OCI-LY3 (cell line): Measurements from ENCODE around the gene TTLL11.

ENCODE experiments used
- H2AFZ ChIP-seq: fragments of 200-600, 300-600 bp; shearing (Covaris generic); 2 replicates; pipeline ENCODE4 v1.6.0; 2014; ENCODE audit warnings: antibody characterized with exemption, low read depth, low read length
- H3K27ac ChIP-seq: fragments of 200-600, 300-600 bp; sonication (generic); 2 replicates; pipeline ENCODE4 v1.5.1; 2014; ENCODE audit warnings: mild to moderate bottlenecking, low read length, moderate library complexity, mixed read lengths
- H3K27me3 ChIP-seq: fragments of 200-600, 300-600 bp; sonication (generic); 2 replicates; pipeline ENCODE4 v1.6.1; 2014; ENCODE audit warnings: low read depth, low read length, mixed read lengths
- H3K36me3 ChIP-seq: fragments of 200-600, 300-600 bp; sonication (generic); replicated peaks from 2 replicates; pipeline ENCODE3; 2014; ENCODE audit warnings: low read depth, low read length, mixed read lengths
- H3K4me1 ChIP-seq: fragments of 300-600, 200-600 bp; sonication (generic); 2 replicates; pipeline ENCODE4 v1.6.1; 2014; ENCODE audit warnings: low read length, mixed read lengths
- H3K4me2 ChIP-seq: fragments of 200-600, 300-600 bp; sonication (generic); 2 replicates; pipeline ENCODE4 v1.6.1; 2014; ENCODE audit warnings: low read length, mixed read lengths
- H3K4me3 ChIP-seq: fragments of 300-600, 200-600 bp; sonication (generic); 2 replicates; pipeline ENCODE4 v1.5.1; 2014; ENCODE audit warnings: antibody characterized with exemption, mild to moderate bottlenecking, low read length, moderate library complexity
- H3K79me2 ChIP-seq: fragments of 300-600, 200-600 bp; shearing (Covaris generic); 2 replicates; pipeline ENCODE4 v1.6.1; 2014; ENCODE audit warnings: mild to moderate bottlenecking, low read length, mixed read lengths
- H3K9ac ChIP-seq: fragments of 300-600, 200-600 bp; shearing (Covaris generic); 2 replicates; pipeline ENCODE4 v1.6.0; 2014; ENCODE audit warnings: mild to moderate bottlenecking, low read length, moderate library complexity
- H3K9me3 ChIP-seq: fragments of 200-600, 300-600 bp; shearing (Covaris generic); 2 replicates; pipeline ENCODE4 v1.6.1; 2014; ENCODE audit warnings: low read length, mixed read lengths; ENCODE audit not compliant: insufficient read depth
- H4K20me1 ChIP-seq: fragments of 200-600, 300-600 bp; sonication (generic); 2 replicates; pipeline ENCODE4 v1.6.1; 2016; ENCODE audit warnings: low read length, mixed read lengths; ENCODE audit not compliant: insufficient read depth
- EZH2phosphoT487 ChIP-seq: fragments of 200-600 bp; shearing (Covaris generic); IDR thresholded peaks from 2 replicates; pipeline ENCODE4 v1.6.1; 2018; ENCODE audit warnings: antibody characterized with exemption, mixed run types, low read depth
- TF ChIP-seq, protein P1 (sequence below): fragments of 200-600, 300-600 bp; sonication (generic); IDR thresholded peaks from 2 replicates; pipeline ENCODE4 v1.5.1; 2014; ENCODE audit warnings: antibody characterized with exemption, low read length, low read depth

TTLL11 gene

DNA sequence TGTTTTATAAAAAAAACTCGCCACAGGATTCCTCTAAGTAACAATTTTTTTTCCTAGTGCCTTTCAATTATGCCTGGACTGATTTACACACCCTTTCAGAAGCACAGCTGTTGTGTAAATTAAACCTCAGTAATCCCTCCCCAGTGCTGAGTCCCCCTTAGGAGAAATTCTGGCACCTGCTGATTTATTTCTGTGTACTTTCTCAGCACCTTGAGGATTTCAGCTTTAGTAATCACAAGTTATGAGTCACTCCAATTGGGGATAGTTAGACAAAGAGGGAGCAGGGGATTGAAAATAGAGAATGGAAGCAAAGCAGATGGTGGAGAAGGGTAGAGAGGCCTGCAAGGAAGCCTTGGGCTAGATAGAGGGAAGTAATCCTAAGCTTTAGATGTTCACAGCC is 171.7 kb downstream of the TTLL11 start:
- H3K4me3 ChIP-seq: no peak overlapping the region
- no peaks in the 10 kb centered on the region for H4K20me1 ChIP-seq
- no peak for TF ChIP-seq EZH2phosphoT487
- TF ChIP-seq, protein P1, sequence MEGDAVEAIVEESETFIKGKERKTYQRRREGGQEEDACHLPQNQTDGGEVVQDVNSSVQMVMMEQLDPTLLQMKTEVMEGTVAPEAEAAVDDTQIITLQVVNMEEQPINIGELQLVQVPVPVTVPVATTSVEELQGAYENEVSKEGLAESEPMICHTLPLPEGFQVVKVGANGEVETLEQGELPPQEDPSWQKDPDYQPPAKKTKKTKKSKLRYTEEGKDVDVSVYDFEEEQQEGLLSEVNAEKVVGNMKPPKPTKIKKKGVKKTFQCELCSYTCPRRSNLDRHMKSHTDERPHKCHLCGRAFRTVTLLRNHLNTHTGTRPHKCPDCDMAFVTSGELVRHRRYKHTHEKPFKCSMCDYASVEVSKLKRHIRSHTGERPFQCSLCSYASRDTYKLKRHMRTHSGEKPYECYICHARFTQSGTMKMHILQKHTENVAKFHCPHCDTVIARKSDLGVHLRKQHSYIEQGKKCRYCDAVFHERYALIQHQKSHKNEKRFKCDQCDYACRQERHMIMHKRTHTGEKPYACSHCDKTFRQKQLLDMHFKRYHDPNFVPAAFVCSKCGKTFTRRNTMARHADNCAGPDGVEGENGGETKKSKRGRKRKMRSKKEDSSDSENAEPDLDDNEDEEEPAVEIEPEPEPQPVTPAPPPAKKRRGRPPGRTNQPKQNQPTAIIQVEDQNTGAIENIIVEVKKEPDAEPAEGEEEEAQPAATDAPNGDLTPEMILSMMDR: no peak
- no peak overlapping the region for H2AFZ ChIP-seq
- H3K27me3 ChIP-seq: no peaks in the 10 kb centered on the region
- no peak overlapping the region for H3K27ac ChIP-seq
- H3K4me2 ChIP-seq: peak overlapping the region; percentile 38; the same call in 1 of the 2 replicates
- no peaks in the 10 kb centered on the region for H3K9me3 ChIP-seq
- H3K36me3 ChIP-seq: no peaks in the 10 kb centered on the region
- H3K79me2 ChIP-seq: no peaks in the 10 kb centered on the region
- H3K4me1 ChIP-seq: peaks cover 17% of the 10 kb centered on the region
- no peak overlapping the region for H3K9ac ChIP-seq

DNA sequence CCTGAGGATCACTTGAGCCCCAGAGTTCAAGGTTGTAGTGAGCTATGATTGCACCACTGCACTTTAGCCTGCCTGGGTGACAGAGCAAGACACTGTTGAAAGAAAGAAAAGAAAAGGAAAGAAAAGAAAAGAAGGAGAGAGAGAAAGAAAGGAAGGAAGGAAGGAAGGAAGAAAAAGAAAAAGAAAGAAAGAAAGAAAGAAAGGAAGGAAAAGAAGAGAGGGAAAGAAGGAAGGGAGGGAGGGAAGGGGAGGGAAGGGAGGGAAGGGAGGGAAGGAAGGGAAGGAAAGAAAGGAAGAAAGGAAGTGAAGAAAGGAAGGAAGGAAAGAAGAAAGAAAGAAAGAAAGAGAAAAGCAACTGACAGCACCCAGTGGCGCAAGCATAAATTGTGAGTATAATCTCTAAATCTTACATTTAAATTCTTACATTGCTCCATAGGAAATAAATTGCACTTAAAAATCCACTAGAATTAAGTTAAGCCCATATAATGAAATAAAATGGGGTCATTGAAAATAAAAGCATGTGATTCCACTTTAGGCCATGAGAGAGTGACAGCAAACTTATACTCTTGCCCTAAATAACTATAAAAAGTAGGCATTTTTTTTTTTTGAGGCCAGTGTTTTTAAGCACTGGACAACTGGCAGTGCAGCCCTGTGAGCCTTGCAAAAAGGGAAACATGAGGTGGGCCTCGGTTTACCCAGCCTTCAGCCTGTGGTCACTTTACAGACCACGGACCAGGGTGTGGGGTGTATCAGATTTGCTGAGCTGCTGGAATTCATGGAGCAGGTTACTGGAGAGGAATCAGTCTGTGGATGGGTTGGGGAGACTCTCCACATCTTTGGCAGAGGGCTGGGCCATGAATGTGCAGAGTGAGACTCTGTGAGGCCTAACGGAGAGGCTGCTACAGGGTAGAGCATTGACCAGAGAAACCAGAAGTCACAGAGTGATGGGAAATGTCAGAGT is 175.5 kb downstream of the TTLL11 start:
- Histone ChIP-seq H3K4me3 (no peak overlapping the region), H3K27me3 (no peaks in the 10 kb centered on the region), H4K20me1 (no peaks in the 10 kb centered on the region), H2AFZ (no peak overlapping the region), H3K9me3 (no peaks in the 10 kb centered on the region), H3K79me2 (no peaks in the 10 kb centered on the region), H3K36me3 (no peaks in the 10 kb centered on the region), H3K4me2 (no peak overlapping the region), H3K4me1 (peaks cover 17% of the 10 kb centered on the region), H3K27ac (no peak overlapping the region), H3K9ac (no peak overlapping the region)
- TF ChIP-seq, protein P1: no peak
- no peak for TF ChIP-seq EZH2phosphoT487

DNA sequence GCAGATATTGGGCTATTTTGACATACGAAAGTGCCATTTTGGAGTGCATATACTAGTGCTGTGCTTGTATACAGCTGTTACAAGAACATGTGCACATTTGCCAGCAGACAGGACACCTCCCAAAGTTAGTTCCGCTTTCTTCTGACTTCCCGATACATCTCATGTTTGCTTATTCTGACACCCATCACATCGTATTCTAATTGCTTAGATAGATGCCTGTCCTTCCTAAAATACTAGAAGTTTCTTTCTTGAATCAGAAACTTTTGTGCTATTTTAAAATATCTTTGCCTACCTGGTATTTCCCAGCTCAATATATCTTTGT is 177.8 kb downstream of the TTLL11 start:
- H3K27me3 ChIP-seq: no peaks in the 10 kb centered on the region
- H3K4me1 ChIP-seq: 0 out of 2 replicates have a peak, but pooled peaks cover under 1% of the 10 kb centered on the region
- H3K36me3 ChIP-seq: no peaks in the 10 kb centered on the region
- H3K4me3 ChIP-seq: no peak overlapping the region
- no peak for TF ChIP-seq EZH2phosphoT487
- TF ChIP-seq, protein P1: no peak
- H3K4me2 ChIP-seq: no peak overlapping the region
- H3K9me3 ChIP-seq: no peaks in the 10 kb centered on the region
- H3K9ac ChIP-seq: no peak overlapping the region
- no peaks in the 10 kb centered on the region for H3K79me2 ChIP-seq
- no peaks in the 10 kb centered on the region for H4K20me1 ChIP-seq
- H3K27ac ChIP-seq: no peak overlapping the region
- H2AFZ ChIP-seq: no peak overlapping the region

DNA sequence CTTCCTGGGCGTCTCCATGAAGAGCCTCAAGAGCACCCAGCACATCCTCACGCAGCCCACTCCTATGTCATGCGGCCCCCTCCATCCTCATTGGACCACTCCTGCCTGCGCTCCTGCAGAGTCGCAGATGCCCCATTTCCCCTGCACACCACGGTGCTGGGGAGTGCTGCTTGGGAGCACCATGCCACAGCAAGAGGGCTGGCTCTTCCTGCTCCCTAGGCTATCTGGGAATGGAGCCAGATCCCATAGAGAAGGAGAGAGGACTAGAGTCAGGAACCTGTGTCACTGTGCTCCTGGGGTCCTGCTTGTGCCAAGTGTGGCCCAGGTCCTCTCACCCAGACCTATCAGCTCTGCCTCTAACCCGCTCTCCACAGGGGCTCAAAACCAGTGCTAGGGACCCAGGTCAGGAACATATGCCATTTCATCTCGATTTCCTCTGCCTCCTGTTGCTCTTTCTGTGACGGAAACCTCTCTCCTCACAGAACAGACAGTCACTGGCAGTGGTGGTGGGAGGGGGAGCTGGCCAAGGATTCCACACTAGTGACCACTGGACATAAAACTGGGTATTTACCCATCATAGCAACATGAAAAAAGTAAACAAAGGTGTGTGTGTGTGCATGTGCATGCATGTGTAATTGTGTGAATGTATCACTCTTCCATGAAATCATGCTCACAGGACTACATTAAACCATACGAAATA is 178.4 kb downstream of the TTLL11 start:
- no peaks in the 10 kb centered on the region for H3K79me2 ChIP-seq
- TF ChIP-seq, protein P1: no peak
- TF ChIP-seq EZH2phosphoT487: no peak
- no peak overlapping the region for H3K4me2 ChIP-seq
- H3K9ac ChIP-seq: no peak overlapping the region
- no peaks in the 10 kb centered on the region for H3K9me3 ChIP-seq
- no peaks in the 10 kb centered on the region for H3K27me3 ChIP-seq
- H3K36me3 ChIP-seq: no peaks in the 10 kb centered on the region
- no peak overlapping the region for H3K4me3 ChIP-seq
- no peak overlapping the region for H2AFZ ChIP-seq
- H3K27ac ChIP-seq: no peak overlapping the region
- H3K4me1 ChIP-seq: no peaks in the 10 kb centered on the region
- no peaks in the 10 kb centered on the region for H4K20me1 ChIP-seq
